GM21526 (cell line): ENCODE data around the gene CFAP61.
"Not testable (repeated sequence)": the region's sequence is repeated elsewhere in the genome, so short reads cannot be mapped to it uniquely, and the experiment has no call there.

ENCODE experiments used
- ATAC-seq: cut with Tn5 transposase; IDR thresholded peaks from one replicate; pipeline ENCODE4 v1.9.1; 2021; ENCODE audit warnings: moderate library complexity; ENCODE audit not compliant: unreplicated experiment, low FRiP score

The CFAP61 gene

DNA sequence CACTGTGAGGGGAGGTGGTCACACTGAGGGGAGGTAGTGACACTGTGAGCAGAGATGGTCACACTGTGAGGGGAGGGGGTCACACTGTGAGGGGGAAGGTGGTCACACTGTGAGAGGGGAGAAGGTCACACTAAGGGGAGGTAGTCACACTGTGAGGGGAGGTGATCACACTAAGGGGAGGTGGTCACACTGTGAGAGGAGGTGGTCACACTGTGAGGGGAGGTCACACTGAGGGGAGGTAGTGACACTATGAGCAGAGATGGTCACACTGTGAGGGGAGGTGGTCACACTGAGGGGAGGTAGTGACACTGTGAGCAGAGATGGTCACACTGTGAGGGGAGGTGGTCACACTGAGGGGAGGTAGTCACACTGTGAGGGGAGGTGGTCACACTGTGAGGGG lies 303.2 kb downstream of the CFAP61 start:
- not testable (repeated sequence) for ATAC-seq

DNA sequence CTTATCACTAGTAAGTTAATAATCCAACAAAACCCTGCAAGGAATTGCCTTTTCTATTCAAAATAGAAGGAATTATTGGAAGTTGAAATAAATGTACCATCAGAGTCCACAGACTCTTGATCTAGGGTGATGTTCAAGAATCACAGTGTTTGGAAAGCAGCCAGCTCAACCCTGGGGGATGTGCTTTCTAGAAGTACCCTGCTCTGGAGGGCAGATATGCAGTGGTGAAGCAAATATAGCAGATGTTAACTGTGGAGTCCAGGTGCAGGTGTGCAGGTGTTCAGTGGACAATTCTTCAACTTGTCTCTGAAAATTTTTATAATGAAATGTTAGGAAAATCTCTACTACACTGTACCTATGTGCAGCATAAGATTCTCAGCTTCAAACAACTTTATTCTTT lies 306.5 kb downstream of the CFAP61 start:
- no peak for ATAC-seq

- ATAC-seq: no peak
These were observed 307.3 kb downstream of the CFAP61 start for GRCh38 chr20:20359628-20360027.

DNA sequence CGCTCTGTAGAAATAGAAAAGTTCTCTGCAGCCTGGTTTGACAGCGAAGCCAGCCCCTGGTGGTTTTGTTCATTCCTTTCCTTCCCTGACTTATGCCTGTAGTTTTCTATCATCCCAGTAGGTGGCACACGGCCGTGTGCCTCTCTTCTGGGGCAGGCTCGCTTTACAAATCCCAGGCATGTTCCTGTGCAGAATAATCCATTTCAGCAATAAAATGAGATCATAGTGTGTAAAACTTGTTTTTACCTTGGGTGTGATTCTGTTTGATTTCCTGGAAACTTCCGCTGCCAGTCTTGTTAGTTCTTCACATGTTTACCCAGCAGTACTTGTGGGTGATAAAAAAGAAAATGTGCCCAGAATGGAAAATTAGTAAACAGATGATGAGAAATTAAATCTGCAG lies 308.1 kb downstream of the CFAP61 start:
- peak; percentile 71 for ATAC-seq

- no peak for ATAC-seq
These were observed 310.6 kb downstream of the CFAP61 start for GRCh38 chr20:20362774-20363433.

DNA sequence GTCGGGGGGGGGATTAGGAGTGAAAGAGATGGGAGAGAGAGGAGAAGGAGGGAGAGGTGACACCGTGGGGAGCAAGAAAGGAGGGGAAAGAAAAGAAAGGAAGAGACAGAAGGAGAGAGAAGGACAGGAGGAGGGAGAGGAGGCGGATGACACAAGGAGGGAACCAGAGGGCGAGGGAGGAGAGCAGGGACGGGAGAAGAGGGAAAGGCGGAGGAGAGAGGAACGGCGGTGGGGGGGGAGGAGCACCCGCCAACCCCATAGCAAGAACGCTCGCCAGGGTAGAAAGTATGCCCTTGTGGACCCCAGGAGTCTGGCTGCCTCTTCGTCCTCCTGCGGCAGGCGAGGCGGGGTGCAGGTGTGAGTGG lies 311.1 kb downstream of the CFAP61 start:
- no peak for ATAC-seq

DNA sequence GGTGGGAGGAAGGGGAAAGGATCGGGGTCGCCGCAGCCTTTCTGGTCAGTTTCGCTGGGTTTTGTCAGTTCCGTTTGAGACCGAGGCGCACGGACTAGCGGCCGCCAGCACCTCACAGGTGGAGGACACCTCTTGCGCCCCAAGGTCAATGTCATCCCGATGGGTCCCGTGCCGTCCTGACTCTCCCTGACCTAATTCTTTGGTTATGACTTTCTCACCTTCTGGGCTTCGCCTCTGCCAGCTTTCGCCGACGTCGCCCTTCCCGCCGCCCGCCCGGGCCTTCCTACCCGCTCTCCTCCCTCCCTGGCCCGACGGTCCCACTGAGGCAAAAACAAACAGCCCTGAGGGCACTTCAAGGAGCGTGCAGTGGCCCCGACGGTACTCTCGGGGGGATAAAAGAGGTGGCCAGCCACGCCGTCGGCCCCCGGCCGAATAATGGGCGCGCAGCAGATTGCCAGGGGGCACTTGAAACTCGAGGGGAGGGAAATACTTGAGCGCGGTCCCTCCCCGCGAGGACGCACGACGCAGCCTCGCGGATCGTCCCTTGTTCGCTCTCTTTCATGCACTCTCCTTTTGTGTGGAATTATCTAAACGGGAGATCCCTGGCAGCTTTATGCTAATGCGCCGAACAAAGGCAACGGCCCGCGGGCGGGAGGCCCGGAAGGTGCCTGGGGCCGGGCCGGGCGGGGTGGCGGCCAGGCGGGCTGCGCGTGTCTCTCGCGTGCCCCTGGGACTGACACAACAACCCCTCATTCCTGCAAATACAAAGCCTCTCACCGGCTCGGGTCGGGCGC lies 311.7 kb downstream of the CFAP61 start:
- no peak for ATAC-seq

DNA sequence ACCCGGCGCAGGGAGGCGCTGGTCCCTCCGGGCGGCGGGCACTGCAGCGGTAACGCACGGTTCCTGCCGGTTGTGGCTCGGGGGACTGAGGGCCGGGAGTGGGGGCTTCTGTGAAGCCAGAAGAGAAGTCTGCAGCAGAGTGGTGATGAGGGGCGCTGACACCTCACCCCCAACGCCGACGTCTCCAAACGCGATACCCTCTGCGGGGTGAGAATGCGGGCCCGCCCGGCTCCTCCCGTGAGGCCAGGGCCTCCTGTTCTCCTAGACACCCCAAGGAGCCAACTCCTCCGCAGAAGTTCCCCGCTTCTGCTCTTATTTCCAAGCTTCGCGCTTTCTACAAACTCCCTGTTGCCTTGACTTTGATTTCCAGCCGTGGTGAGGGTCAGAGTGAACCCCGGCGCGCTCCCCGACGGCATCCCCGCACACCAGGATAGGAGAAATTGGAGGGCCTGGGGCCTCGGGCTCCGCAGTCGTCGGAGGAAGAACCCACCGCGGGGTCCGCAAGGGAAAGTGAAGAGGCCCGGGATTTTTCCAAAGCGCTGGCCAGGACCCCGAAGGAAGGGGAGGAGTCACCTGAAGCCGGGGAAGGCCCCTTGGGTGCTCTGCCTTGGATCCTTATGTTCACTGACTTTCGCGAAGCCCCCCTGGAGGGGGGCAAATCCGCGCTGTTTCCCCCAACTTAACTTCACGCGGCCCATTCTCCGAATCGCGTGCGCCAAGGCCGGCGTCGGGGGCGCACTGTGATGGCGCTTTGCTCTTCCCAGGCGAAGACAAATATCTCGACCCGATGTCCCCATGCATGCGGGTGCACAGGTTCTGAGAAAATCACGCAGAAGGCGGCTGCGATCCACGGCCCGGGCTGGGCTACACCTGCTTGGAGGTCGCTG lies 312.5 kb downstream of the CFAP61 start:
- ATAC-seq: no peak

- no peak for ATAC-seq
These were observed 313.3 kb downstream of the CFAP61 start for GRCh38 chr20:20365480-20366161.

- ATAC-seq: no peak
These were observed 314.2 kb downstream of the CFAP61 start for GRCh38 chr20:20366551-20366875.

- no peak for ATAC-seq
These were observed 314.7 kb downstream of the CFAP61 start for GRCh38 chr20:20366876-20367574.

- no peak for ATAC-seq
These were observed 315.5 kb downstream of the CFAP61 start, which contains the start of gene INSM1 for GRCh38 chr20:20367575-20368417. Gene INSM1, plus strand, starts transcription at chr20:20368104. Its CDS starts 164 bp downstream, at chr20:20368268.

DNA sequence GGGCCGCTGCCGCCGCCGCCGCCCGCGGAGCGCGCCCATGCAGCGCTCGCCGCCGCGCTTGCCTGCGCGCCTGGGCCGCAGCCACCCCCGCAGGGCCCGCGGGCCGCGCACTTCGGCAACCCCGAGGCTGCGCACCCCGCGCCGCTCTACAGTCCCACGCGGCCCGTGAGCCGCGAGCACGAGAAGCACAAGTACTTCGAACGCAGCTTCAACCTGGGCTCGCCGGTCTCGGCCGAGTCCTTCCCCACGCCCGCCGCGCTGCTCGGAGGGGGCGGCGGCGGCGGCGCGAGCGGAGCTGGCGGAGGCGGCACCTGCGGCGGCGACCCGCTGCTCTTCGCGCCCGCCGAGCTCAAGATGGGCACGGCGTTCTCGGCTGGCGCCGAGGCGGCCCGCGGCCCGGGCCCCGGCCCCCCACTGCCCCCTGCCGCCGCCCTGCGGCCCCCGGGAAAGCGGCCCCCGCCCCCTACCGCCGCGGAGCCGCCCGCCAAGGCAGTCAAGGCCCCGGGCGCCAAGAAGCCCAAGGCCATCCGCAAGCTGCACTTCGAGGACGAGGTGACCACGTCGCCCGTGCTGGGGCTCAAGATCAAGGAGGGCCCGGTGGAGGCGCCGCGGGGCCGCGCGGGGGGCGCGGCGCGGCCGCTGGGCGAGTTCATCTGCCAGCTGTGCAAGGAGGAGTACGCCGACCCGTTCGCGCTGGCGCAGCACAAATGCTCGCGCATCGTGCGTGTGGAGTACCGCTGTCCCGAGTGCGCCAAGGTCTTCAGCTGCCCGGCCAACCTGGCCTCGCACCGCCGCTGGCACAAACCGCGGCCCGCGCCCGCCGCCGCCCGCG lies 316.3 kb downstream of the CFAP61 start:
- ATAC-seq: no peak

DNA sequence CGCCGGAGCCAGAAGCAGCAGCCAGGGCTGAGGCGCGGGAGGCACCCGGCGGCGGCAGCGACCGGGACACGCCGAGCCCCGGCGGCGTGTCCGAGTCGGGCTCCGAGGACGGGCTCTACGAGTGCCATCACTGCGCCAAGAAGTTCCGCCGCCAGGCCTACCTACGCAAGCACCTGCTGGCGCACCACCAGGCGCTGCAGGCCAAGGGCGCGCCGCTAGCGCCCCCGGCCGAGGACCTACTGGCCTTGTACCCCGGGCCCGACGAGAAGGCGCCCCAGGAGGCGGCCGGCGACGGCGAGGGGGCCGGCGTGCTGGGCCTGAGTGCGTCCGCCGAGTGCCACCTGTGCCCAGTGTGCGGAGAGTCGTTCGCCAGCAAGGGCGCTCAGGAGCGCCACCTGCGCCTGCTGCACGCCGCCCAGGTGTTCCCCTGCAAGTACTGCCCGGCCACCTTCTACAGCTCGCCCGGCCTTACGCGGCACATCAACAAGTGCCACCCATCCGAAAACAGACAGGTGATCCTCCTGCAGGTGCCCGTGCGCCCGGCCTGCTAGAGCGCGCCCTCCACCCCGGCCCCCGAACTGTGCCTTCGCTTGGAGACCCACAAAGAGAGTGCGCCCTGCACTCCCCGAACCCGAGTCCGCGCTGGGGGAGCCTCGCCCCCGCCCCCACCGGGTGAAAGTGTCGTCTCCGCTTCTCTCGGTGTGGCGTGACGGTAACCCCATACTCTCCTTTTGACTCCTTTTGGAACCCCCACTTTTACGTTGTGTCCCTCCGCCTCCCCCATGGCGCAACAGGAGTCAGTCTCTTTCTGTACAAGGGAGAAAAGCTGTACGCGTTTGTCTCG lies 317.1 kb downstream of the CFAP61 start:
- ATAC-seq: no peak

- no peak for ATAC-seq
These were observed 317.8 kb downstream of the CFAP61 start for GRCh38 chr20:20370094-20370575.

DNA sequence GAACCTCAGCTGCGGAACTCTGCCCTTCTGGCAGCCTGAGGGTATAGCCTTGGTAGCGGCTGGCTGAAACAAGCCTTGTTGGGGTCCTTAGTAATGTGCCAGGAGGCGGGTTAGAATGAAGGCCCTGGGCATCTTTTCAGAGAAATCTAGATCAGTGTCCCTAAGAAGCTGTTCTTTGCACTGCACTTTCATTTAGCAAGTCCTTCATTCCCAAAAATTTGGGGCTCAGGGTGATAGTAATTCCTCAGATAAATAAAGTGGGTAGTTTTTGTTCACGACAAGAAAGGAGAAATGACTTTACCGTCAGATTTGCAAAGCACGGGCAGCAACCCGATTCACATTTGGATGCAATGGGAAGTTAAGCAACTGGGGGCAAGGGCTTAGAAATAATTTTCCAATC lies 318.8 kb downstream of the CFAP61 start:
- no peak for ATAC-seq

GRCh38 chr20:20371681-20372080 lies 319.3 kb downstream of the CFAP61 start:
- no peak for ATAC-seq
